KMS-11 (cell line): ENCODE results near the gene ICAM4.

Experiments
- H2AFZ ChIP-seq: fragments of 200-600 bp; sonication (generic); 2 replicates; pipeline ENCODE4 v1.6.1; 2016; ENCODE audit warnings: antibody characterized with exemption, mixed run types, low read depth
- H3K27ac ChIP-seq: fragments of 200-600 bp; sonication (generic); 2 replicates; pipeline ENCODE4 v1.6.1; 2016; ENCODE audit warnings: mild to moderate bottlenecking, mixed run types
- H3K27me3 ChIP-seq: fragments of 200-600 bp; sonication (generic); 2 replicates; pipeline ENCODE4 v1.6.1; 2017; ENCODE audit warnings: mild to moderate bottlenecking, low read depth, mixed run types, moderate library complexity; ENCODE audit not compliant: insufficient read depth
- H3K36me3 ChIP-seq: fragments of 200-600 bp; sonication (generic); 2 replicates; pipeline ENCODE4 v1.6.1; 2017; ENCODE audit warnings: mild to moderate bottlenecking, mixed run types; ENCODE audit not compliant: insufficient read depth
- H3K4me1 ChIP-seq: fragments of 200-600 bp; sonication (generic); 2 replicates; pipeline ENCODE4 v1.6.1; 2016; ENCODE audit warnings: mild to moderate bottlenecking, low read depth, mixed run types; ENCODE audit not compliant: poor library complexity, severe bottlenecking
- H3K4me2 ChIP-seq: fragments of 200-600 bp; sonication (generic); 2 replicates; pipeline ENCODE4 v1.7.0; 2016; ENCODE audit warnings: mild to moderate bottlenecking, mixed run types
- H3K4me3 ChIP-seq: fragments of 200-600 bp; sonication (generic); IDR thresholded peaks from 2 replicates; pipeline ENCODE4 v1.6.1; 2017; ENCODE audit warnings: low read depth, low read length, mixed read lengths; ENCODE audit not compliant: insufficient read depth
- H3K79me2 ChIP-seq: fragments of 200-600 bp; sonication (generic); 2 replicates; pipeline ENCODE4 v1.6.1; 2016; ENCODE audit warnings: low read depth, mixed run types; ENCODE audit not compliant: insufficient read depth
- H3K9ac ChIP-seq: fragments of 200-600 bp; sonication (generic); 2 replicates; pipeline ENCODE4 v1.6.1; 2016; ENCODE audit warnings: mild to moderate bottlenecking, mixed run types
- H4K20me1 ChIP-seq: fragments of 200-600 bp; sonication (generic); 2 replicates; pipeline ENCODE4 v1.6.1; 2016; ENCODE audit warnings: mild to moderate bottlenecking, mixed run types; ENCODE audit not compliant: insufficient read depth
- TF ChIP-seq, protein P1 (sequence below): fragments of 200-600 bp; sonication (generic); conservative IDR thresholded peaks from 2 replicates; pipeline ENCODE4 v1.6.1; 2017; ENCODE audit warnings: low read depth, mild to moderate bottlenecking, antibody characterized with exemption, low read length, moderate library complexity, mixed read lengths

Gene ICAM4

DNA sequence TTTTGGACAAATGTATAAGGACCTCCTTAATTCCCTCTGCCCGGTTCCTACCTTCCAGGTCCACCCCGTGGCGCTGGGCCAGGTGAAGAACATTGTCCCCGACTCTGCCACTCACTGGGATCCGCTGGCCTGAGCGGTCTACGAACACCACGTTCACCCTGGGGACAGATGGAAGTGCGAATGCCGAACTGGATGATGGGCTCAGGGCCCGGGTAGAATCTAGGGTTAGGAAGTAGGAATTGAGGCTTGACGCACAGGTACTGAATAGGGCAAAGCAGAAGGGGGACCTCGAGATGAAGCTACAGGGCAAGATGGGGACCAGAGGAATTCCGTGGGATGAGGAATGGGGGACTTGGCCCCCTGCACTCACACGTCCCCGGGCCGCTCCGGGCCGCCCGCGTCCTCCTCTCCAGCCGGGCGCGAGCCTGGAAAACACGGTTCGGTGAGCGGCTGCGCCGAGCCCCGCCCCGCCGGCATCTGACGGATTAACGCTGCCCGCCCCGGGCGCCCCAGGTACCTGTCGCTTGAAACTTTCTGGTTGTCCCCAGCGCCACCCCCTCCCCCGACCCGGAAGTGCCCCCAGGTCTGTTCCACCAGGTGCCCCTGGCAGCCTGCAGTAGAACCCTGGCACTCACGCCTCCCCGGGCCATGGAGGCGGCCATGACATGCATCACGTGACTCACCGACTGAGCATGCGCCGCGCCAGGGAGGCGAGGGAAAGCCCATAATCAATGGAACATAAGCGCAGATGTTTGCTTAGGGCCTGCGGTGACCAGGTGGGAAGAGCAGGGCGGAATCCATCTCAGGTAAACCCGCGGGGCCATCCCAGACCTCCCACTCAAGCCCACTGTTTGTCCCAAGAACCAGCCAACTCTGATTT, 28.8 kb downstream of the ICAM4 start, which contains the start of gene FDX2:
TSS of gene FDX2 (minus strand) at position 681 of the 880 bp plus-strand sequence. CDS start at position 662, 19 bp downstream.
- no peaks in the 10 kb centered on the region for H3K36me3 ChIP-seq
- H2AFZ ChIP-seq, result peak within 1 kb of the TSS; percentile 70
- no peaks in the 10 kb centered on the region; the same call in 1 of the 2 replicates for H3K79me2 ChIP-seq
- no peaks in the 10 kb centered on the region for H3K27me3 ChIP-seq
- H3K27ac ChIP-seq, result peak within 1 kb of the TSS; percentile 22; the same call in 1 of the 2 replicates
- TF ChIP-seq, protein P1, sequence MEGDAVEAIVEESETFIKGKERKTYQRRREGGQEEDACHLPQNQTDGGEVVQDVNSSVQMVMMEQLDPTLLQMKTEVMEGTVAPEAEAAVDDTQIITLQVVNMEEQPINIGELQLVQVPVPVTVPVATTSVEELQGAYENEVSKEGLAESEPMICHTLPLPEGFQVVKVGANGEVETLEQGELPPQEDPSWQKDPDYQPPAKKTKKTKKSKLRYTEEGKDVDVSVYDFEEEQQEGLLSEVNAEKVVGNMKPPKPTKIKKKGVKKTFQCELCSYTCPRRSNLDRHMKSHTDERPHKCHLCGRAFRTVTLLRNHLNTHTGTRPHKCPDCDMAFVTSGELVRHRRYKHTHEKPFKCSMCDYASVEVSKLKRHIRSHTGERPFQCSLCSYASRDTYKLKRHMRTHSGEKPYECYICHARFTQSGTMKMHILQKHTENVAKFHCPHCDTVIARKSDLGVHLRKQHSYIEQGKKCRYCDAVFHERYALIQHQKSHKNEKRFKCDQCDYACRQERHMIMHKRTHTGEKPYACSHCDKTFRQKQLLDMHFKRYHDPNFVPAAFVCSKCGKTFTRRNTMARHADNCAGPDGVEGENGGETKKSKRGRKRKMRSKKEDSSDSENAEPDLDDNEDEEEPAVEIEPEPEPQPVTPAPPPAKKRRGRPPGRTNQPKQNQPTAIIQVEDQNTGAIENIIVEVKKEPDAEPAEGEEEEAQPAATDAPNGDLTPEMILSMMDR, result no peak
- no peaks in the 10 kb centered on the region for H4K20me1 ChIP-seq
- H3K9ac ChIP-seq, result peak within 1 kb of the TSS; percentile 59
- peak within 1 kb of the TSS; percentile 82 for H3K4me2 ChIP-seq
- peaks cover 16% of the 10 kb centered on the region for H3K4me1 ChIP-seq
- H3K4me3 ChIP-seq, result peak within 1 kb of the TSS; percentile 68

DNA sequence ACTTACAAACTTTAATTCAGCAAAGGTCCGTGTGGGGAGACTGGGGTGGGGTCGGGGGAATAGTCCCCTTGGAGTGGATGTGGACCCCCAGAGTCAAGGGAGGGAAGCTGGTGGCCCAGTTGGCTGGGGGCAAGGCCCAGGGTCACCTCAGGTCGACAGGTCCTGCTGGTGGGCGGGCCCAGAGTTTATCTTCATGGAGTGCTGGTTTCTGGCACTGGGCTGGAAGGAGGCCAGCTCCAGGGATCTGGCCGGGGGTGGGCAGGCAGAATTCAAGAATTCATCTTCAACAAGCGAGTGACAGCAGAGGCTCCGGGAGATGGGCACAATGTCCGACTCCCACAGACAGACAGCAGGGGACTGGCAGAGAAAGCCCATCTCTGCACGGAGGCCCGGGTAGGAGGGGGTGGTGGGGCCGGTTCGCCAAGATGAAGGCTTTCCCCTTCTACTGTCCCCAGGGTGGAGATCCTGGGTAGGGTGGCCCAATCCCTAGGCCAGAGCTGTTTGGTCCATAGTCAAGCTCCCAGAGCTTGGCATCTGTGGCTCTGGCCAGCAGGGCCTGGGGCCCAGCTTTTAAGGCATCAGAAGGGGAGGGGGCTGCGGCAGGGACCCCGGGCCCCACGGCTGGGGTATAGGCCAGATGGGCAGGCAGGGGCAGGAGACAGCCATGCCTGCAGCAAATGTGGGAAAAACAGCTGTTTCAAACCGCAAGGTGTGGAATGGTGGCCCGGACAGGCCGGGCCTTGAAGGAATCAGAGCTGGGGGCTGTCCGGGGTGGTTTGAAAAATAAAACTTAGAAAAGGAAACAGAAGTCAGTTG, 29.7 kb downstream of the ICAM4 start:
- Histone ChIP-seq H3K4me1 (peaks cover 16% of the 10 kb centered on the region), H2AFZ (no peak overlapping the region), H3K27me3 (no peaks in the 10 kb centered on the region), H3K27ac (no peak overlapping the region), H4K20me1 (no peaks in the 10 kb centered on the region), H3K9ac (peak overlapping the region; percentile 59; the same call in 1 of the 2 replicates), H3K79me2 (no peaks in the 10 kb centered on the region; the same call in 1 of the 2 replicates), H3K36me3 (no peaks in the 10 kb centered on the region), H3K4me3 (no peak overlapping the region), H3K4me2 (peak overlapping the region; percentile 82; the same call in 1 of the 2 replicates)
- TF ChIP-seq, protein P1, result no peak

DNA sequence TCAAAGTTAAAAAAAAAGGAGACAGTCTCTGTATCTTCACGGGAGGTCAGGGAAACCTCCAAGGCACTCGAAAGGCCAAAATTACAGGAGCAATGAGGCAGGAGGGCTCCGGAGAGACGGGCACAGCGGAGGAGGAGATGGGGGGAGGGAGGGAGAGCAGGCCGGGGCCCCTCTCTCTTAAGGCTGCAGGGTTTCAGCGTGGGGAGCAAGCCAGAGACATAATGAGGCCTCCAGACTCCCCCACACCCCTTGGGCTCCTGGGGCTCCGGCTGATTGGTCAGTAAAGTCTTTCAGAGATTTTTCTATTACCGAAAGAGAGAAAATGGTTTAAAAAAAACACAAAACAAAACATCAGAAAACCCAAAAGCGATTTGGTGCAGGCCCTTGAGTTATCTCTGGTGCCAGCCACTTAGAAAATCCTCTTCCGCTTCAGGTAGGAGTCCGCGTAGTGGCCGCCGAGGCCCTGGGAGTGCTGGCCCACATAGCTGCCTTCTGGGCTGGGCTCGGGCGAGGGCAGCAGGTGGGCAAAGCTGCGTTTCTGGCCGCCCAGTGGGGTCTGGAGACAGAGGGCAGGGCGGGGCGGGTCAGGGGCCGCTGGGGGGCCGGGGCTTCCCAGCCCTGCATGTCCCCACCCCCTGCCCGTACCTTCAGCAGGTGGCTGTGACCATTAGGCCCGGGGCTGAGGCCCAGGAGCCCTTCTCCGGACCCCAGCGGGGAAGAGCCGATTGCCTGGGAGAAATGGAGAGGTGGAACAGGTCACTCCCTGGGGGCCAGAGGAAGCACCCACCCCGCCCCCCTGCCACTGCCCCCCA, 30.5 kb downstream of the ICAM4 start:
- Histone ChIP-seq H3K27ac (no peak overlapping the region), H3K79me2 (no peaks in the 10 kb centered on the region; the same call in 1 of the 2 replicates), H3K4me3 (no peak overlapping the region), H3K4me2 (no peak overlapping the region), H3K36me3 (no peaks in the 10 kb centered on the region), H2AFZ (no peak overlapping the region), H3K9ac (no peak overlapping the region), H3K27me3 (no peaks in the 10 kb centered on the region), H4K20me1 (no peaks in the 10 kb centered on the region), H3K4me1 (peaks cover 16% of the 10 kb centered on the region)
- TF ChIP-seq, protein P1, result no peak
